Esophagus (tissue), 2 donors: Measurements from ENCODE around the gene NCF1. TPM values are rescaled to one million over a fixed set of nuclear protein-coding genes. Genes with fewer than 3 reads are reported as not detected.
A peak's percentile ranks its signal among the peaks of the same experiment; 100 is the strongest.
"Not testable (repeated sequence)": the region's sequence is repeated elsewhere in the genome, so short reads cannot be mapped to it uniquely, and the experiment has no call there.

ENCODE experiments used
- H3K27ac ChIP-seq, 2 donors: one replicate each; pipeline ENCODE4 v1.5.1; 2013; ENCODE audit warnings: low read depth in 2 of 2, mild to moderate bottlenecking in 2 of 2, inconsistent platforms in 1 of 2, low read length in 1 of 2, moderate library complexity in 1 of 2
- H3K27me3 ChIP-seq, 2 donors: one replicate each; pipeline ENCODE4 v1.6.1; 2013; ENCODE audit warnings: low read length in 2 of 2, control low read depth in 1 of 2, mild to moderate bottlenecking in 1 of 2; ENCODE audit not compliant: insufficient read depth in 2 of 2, control insufficient read depth in 1 of 2
- H3K36me3 ChIP-seq, 2 donors: one replicate each; pipeline ENCODE4 v1.6.1; 2013; ENCODE audit warnings: low read length in 1 of 2; ENCODE audit not compliant: control insufficient read depth in 2 of 2, insufficient read depth in 2 of 2
- H3K4me1 ChIP-seq, 2 donors: one replicate each; pipeline ENCODE4 v1.6.1; 2013; ENCODE audit warnings: low read length in 1 of 2; ENCODE audit not compliant: control insufficient read depth in 2 of 2, insufficient read depth in 2 of 2
- H3K4me3 ChIP-seq, 2 donors: one replicate each; pipeline ENCODE4 v1.5.1; 2013; ENCODE audit warnings: low read length in 2 of 2, mild to moderate bottlenecking in 2 of 2, low read depth in 1 of 2, moderate library complexity in 1 of 2
- H3K9me3 ChIP-seq, 2 donors: one replicate each; pipeline ENCODE4 v1.6.1; 2013; ENCODE audit warnings: mild to moderate bottlenecking in 2 of 2, low read depth in 1 of 2, low read length in 1 of 2, moderate library complexity in 1 of 2; ENCODE audit not compliant: control insufficient read depth in 2 of 2, insufficient read depth in 1 of 2
- WGBS, 2 donors: extraction: QIAGEN DNeasy Blood & Tissue Kit; methylation state at CpG; one replicate each; pipeline ENCODE4 v1.1.7; 2013; 5-methylcytosine and 5-hydroxymethylcytosine counted together
- polyA plus RNA-seq, 2 donors: library from polyadenylated mRNA; stranded (reverse); fragments of 200-250 nt; gene quantifications; one replicate each; pipeline ENCODE4 v1.2.3, GENCODE V29; 2013
- donor health status: healthy with polysubstance abuse.
- donor health status: Bipolar disorder and iron deficiency.

Gene NCF1
- polyA plus RNA-seq, 2 donors, result 1.9 to 2.9 TPM

- H3K27me3 ChIP-seq, H3K4me1 ChIP-seq, H3K4me3 ChIP-seq, H3K36me3 ChIP-seq, H3K27ac ChIP-seq, H3K9me3 ChIP-seq: not testable (repeated sequence)
- 69 to 76% methylated on average over 2 to 5 of the region's 5 CpGs for WGBS, 2 donors
Observed at GRCh38 chr7:74783595-74783994, 9.8 kb downstream of the NCF1 start.

GRCh38 chr7:74788369-74789150 is 14.7 kb downstream of the NCF1 start:
- not testable (repeated sequence) for H3K27ac ChIP-seq, H3K27me3 ChIP-seq, H3K4me1 ChIP-seq, H3K36me3 ChIP-seq, H3K9me3 ChIP-seq
- peak overlapping the region in 1 of 2 donors; percentile 15 for H3K4me3 ChIP-seq
- WGBS, 2 donors, result 0% methylated on average over 11 to 41 of the region's 82 CpGs

- H3K27ac ChIP-seq, H3K27me3 ChIP-seq, H3K36me3 ChIP-seq, H3K4me3 ChIP-seq, H3K4me1 ChIP-seq, H3K9me3 ChIP-seq: not testable (repeated sequence)
- WGBS, 2 donors, result 5 to 14% methylated on average over 3 of the region's 24 CpGs
Observed at GRCh38 chr7:74789200-74789736, 15.5 kb downstream of the NCF1 start.

- H3K27me3 ChIP-seq, H3K27ac ChIP-seq, H3K4me3 ChIP-seq, H3K36me3 ChIP-seq, H3K4me1 ChIP-seq, H3K9me3 ChIP-seq: not testable (repeated sequence)
- WGBS, 2 donors, result 87 to 90% methylated on average over 11 to 15 of the region's 27 CpGs
Observed at GRCh38 chr7:74797848-74798622, 24.2 kb downstream of the NCF1 start.

- H3K4me1 ChIP-seq, H3K36me3 ChIP-seq, H3K27ac ChIP-seq, H3K9me3 ChIP-seq, H3K27me3 ChIP-seq, H3K4me3 ChIP-seq: not testable (repeated sequence)
- 38 to 80% methylated on average over 1 of the region's 4 CpGs for WGBS, 2 donors
Observed at GRCh38 chr7:74798644-74799043, 24.8 kb downstream of the NCF1 start.

GRCh38 chr7:74815882-74816281 is 42.1 kb downstream of the NCF1 start:
- H3K4me1 ChIP-seq, H3K4me3 ChIP-seq, H3K27ac ChIP-seq, H3K9me3 ChIP-seq, H3K36me3 ChIP-seq, H3K27me3 ChIP-seq: not testable (repeated sequence)
- no CpG with 5 or more reads among the region's 3 CpGs for WGBS, 2 donors

GRCh38 chr7:74820146-74820805 is 46.5 kb downstream of the NCF1 start:
- not testable (repeated sequence) for H3K9me3 ChIP-seq, H3K4me3 ChIP-seq, H3K27me3 ChIP-seq, H3K4me1 ChIP-seq, H3K27ac ChIP-seq, H3K36me3 ChIP-seq
- WGBS, 2 donors, result no CpG with 5 or more reads among the region's 23 CpGs

- H3K4me1 ChIP-seq, H3K27me3 ChIP-seq, H3K36me3 ChIP-seq, H3K4me3 ChIP-seq, H3K9me3 ChIP-seq, H3K27ac ChIP-seq: not testable (repeated sequence)
- no CpG with 5 or more reads among the region's 5 CpGs for WGBS, 2 donors
Observed at GRCh38 chr7:74821259-74821658, 47.4 kb downstream of the NCF1 start.

- WGBS, 2 donors, result 50 to 62% methylated on average over 1 of the region's 4 CpGs
- not testable (repeated sequence) for H3K36me3 ChIP-seq, H3K4me1 ChIP-seq, H3K4me3 ChIP-seq, H3K27me3 ChIP-seq, H3K9me3 ChIP-seq, H3K27ac ChIP-seq
Observed at GRCh38 chr7:74829959-74830358, 56.1 kb downstream of the NCF1 start.
